Mesendoderm (in vitro differentiated cells): ENCODE measurements around the gene BSG.
"Not testable (repeated sequence)": the region's sequence is repeated elsewhere in the genome, so short reads cannot be mapped to it uniquely, and the experiment has no call there.

ENCODE experiments used
- DNase-seq: peaks from one replicate; pipeline ENCODE4 v3.0.0; 2013
- H2AK5ac ChIP-seq: 2 replicates; pipeline ENCODE4 v1.6.1; 2013; ENCODE audit warnings: low read length, inconsistent platforms
- H2BK120ac ChIP-seq: 2 replicates; pipeline ENCODE4 v1.6.1; 2013; ENCODE audit warnings: low read depth, mild to moderate bottlenecking, low read length, moderate library complexity, mixed read lengths
- H2BK15ac ChIP-seq: replicated peaks from 2 replicates; pipeline ENCODE4 v1.6.1; 2013; ENCODE audit warnings: low read depth, mild to moderate bottlenecking, moderate library complexity
- H2BK5ac ChIP-seq: 2 replicates; pipeline ENCODE4 v1.6.1; 2013; ENCODE audit warnings: low read length, inconsistent platforms
- H3K18ac ChIP-seq: 2 replicates; pipeline ENCODE4 v1.6.1; 2013; ENCODE audit warnings: mild to moderate bottlenecking, low read length, mixed read lengths
- H3K23ac ChIP-seq: one replicate; pipeline ENCODE4 v1.6.1; 2013; ENCODE audit warnings: low read length
- H3K27ac ChIP-seq: 2 replicates; pipeline ENCODE4 v1.5.1; 2013; ENCODE audit warnings: low read depth, mild to moderate bottlenecking, inconsistent platforms, low read length, moderate library complexity
- H3K27me3 ChIP-seq: 2 replicates; pipeline ENCODE4 v1.6.1; 2013; ENCODE audit warnings: low read length, control low read depth, mild to moderate bottlenecking, inconsistent platforms; ENCODE audit not compliant: insufficient read depth, poor library complexity
- H3K36me3 ChIP-seq: 2 replicates; pipeline ENCODE4 v1.6.1; 2013; ENCODE audit warnings: low read length, inconsistent platforms; ENCODE audit not compliant: control insufficient read depth, insufficient read depth
- H3K4ac ChIP-seq: one replicate; pipeline ENCODE4 v1.6.1; 2013; ENCODE audit warnings: low read depth, mild to moderate bottlenecking, low read length, moderate library complexity
- H3K4me1 ChIP-seq: 2 replicates; pipeline ENCODE4 v1.6.1; 2013; ENCODE audit warnings: low read depth, low read length, inconsistent platforms; ENCODE audit not compliant: control insufficient read depth
- H3K4me2 ChIP-seq: 2 replicates; pipeline ENCODE4 v1.6.1; 2013; ENCODE audit warnings: low read length
- H3K4me3 ChIP-seq: 2 replicates; pipeline ENCODE4 v1.5.1; 2013; ENCODE audit warnings: mild to moderate bottlenecking, low read length
- H3K56ac ChIP-seq: one replicate; pipeline ENCODE4 v1.6.1; 2013; ENCODE audit warnings: low read length
- H3K79me1 ChIP-seq: 2 replicates; pipeline ENCODE4 v1.6.1; 2013; ENCODE audit warnings: low read length, inconsistent platforms
- H3K79me2 ChIP-seq: 2 replicates; pipeline ENCODE4 v1.6.1; 2013; ENCODE audit warnings: mild to moderate bottlenecking, low read length; ENCODE audit not compliant: control insufficient read depth, insufficient read depth
- H3K9ac ChIP-seq: 2 replicates; pipeline ENCODE4 v1.6.1; 2013; ENCODE audit warnings: low read length, inconsistent platforms
- H4K5ac ChIP-seq: one replicate; pipeline ENCODE4 v1.6.1; 2013; ENCODE audit warnings: low read length
- H4K8ac ChIP-seq: one replicate; pipeline ENCODE4 v1.6.1; 2013; ENCODE audit warnings: low read depth, mild to moderate bottlenecking, control low read depth, low read length, moderate library complexity
- WGBS: extraction: QIAGEN DNeasy Blood & Tissue Kit; methylation state at CpG from one replicate; pipeline ENCODE4 v1.1.7; 2013; ENCODE audit warnings: low lambda C conversion rate, missing lambda C conversion rate; ENCODE audit not compliant: insufficient coverage; ENCODE audit errors: extremely low coverage; 5-methylcytosine and 5-hydroxymethylcytosine counted together

Gene BSG

GRCh38 chr19:620166-620862, 47.9 kb downstream of the BSG start:
- no peak overlapping the region for H2BK120ac ChIP-seq
- H2BK5ac ChIP-seq = no peak overlapping the region
- no peak overlapping the region for H3K4me3 ChIP-seq
- no peak overlapping the region for H3K18ac ChIP-seq
- H4K5ac ChIP-seq = no peak overlapping the region
- no peaks in the 10 kb centered on the region for H3K79me1 ChIP-seq
- no peaks in the 10 kb centered on the region for H3K79me2 ChIP-seq
- no CpG with 5 or more reads among the region's 51 CpGs for WGBS
- no peak overlapping the region for H3K9ac ChIP-seq
- H3K4ac ChIP-seq = no peak overlapping the region
- no peaks in the 10 kb centered on the region for H3K4me1 ChIP-seq
- no peak overlapping the region for H2AK5ac ChIP-seq
- peaks cover 5% of the 10 kb centered on the region for H3K36me3 ChIP-seq
- H3K56ac ChIP-seq = no peak overlapping the region
- DNase-seq = no peak
- H4K8ac ChIP-seq = no peak overlapping the region
- no peaks in the 10 kb centered on the region for H3K27me3 ChIP-seq
- no peak overlapping the region for H2BK15ac ChIP-seq
- no peak overlapping the region for H3K27ac ChIP-seq
- H3K4me2 ChIP-seq = no peak overlapping the region
- no peak overlapping the region for H3K23ac ChIP-seq

DNA sequence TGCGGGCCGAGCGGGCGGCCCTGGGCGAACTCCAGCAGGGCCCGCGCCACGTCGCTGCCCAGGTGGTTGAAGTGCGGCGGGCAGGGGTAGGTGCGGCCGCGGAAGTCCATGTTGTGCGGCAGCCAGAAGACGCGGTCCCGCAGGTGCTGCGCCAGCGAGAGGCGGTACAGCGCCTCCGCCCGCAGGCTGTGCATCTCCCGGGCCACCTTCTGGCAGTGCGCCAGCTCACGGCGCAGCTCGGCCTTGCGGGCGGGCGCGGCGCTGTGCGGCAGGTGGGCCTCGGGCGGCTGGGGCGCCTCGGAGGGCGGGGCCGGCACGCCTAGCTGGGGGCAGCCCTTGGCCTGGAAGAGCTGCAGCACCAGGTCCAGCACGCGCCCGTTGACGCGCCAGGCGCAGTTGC, 48.8 kb downstream of the BSG start:
- H3K4ac ChIP-seq, H3K27ac ChIP-seq, H3K18ac ChIP-seq, H3K79me1 ChIP-seq, H3K23ac ChIP-seq, H3K4me2 ChIP-seq, H3K79me2 ChIP-seq, DNase-seq, H3K27me3 ChIP-seq, H3K9ac ChIP-seq, H2BK5ac ChIP-seq, H2BK15ac ChIP-seq, H2BK120ac ChIP-seq, H3K36me3 ChIP-seq, H3K56ac ChIP-seq, H2AK5ac ChIP-seq, H3K4me3 ChIP-seq, H3K4me1 ChIP-seq, H4K5ac ChIP-seq, H4K8ac ChIP-seq: not testable (repeated sequence)
- WGBS = no CpG with 5 or more reads among the region's 48 CpGs

GRCh38 chr19:621819-622218, 49.4 kb downstream of the BSG start:
- Histone ChIP-seq H3K23ac (no peak overlapping the region), H3K18ac (no peak overlapping the region), H2BK120ac (no peak overlapping the region), H3K27ac (no peak overlapping the region), H3K56ac (no peak overlapping the region), H3K4me3 (no peak overlapping the region), H2BK15ac (no peak overlapping the region), H3K4me2 (no peak overlapping the region), H2AK5ac (no peak overlapping the region), H3K4ac (no peak overlapping the region), H4K5ac (no peak overlapping the region), H3K79me1 (no peaks in the 10 kb centered on the region), H3K9ac (no peak overlapping the region), H3K27me3 (no peaks in the 10 kb centered on the region), H2BK5ac (no peak overlapping the region), H3K36me3 (peaks cover 5% of the 10 kb centered on the region), H3K4me1 (no peaks in the 10 kb centered on the region), H3K79me2 (no peaks in the 10 kb centered on the region), H4K8ac (no peak overlapping the region)
- no peak for DNase-seq
- WGBS = no CpG with 5 or more reads among the region's 24 CpGs

DNA sequence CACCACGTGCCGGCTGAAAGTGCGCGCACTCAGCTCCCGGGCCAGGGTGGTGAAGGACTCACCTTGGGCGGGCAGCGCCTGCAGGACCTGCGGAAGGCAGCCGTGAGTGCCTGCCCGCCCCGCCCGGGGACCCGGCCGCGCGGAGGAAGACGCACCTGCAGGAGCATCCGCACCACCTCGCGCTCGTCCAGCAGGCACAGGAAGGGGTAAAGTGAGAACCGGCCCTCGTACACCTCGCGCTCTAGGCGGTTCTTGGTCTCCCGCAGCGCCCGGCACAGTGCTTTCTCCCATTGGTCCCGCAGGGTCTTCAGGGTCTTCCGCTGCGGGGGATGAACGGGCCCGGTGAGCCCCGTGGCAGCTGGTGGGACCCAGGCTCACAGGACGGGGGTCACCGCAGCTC, 50.3 kb downstream of the BSG start:
- WGBS = no CpG with 5 or more reads among the region's 37 CpGs
- Histone ChIP-seq H3K4ac (no peak overlapping the region), H4K8ac (no peak overlapping the region), H2BK5ac (no peak overlapping the region), H3K4me3 (no peak overlapping the region), H3K36me3 (peaks cover 5% of the 10 kb centered on the region), H4K5ac (no peak overlapping the region), H3K27ac (no peak overlapping the region), H3K79me2 (no peaks in the 10 kb centered on the region), H3K4me1 (no peaks in the 10 kb centered on the region), H3K18ac (no peak overlapping the region), H3K27me3 (no peaks in the 10 kb centered on the region), H2BK120ac (no peak overlapping the region), H3K4me2 (no peak overlapping the region), H3K9ac (no peak overlapping the region), H3K23ac (no peak overlapping the region), H2BK15ac (no peak overlapping the region), H2AK5ac (no peak overlapping the region), H3K79me1 (no peaks in the 10 kb centered on the region), H3K56ac (no peak overlapping the region)
- no peak for DNase-seq

DNA sequence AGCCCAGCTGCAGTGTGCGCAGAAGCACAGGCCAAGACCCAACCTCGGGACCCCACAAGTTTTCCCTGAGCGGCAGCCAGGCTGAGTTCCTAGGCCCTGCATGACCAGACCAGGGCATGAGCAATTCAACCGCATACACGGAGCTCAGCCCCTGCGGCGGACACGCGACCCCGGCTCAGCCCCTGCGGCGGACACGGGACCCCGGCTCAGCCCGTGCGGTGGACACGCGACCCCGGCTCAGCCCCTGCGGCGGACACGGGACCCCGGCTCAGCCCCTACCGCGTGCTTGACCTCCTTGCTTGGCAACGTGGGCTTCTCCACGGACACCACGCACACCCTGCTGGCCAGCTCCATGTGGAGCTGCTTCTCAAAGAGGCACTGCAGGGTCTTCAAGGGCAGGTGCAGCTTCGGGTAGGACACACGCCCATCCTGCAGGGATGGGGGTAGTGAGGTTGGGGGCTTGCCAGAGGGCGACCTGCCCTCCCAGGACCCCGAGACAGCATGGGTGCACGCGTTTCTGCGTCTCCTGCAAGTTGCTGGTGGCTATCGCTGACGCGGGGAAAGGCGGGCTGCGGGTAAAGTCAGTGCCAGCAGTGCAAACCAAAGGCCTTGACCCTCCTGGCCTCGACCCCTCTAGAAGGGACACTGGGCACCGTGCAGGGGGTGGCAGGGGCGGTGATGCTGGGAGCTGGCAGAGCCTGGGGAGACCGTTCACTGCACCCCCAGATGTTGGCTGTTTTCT, 51.0 kb downstream of the BSG start:
- Histone ChIP-seq H3K9ac (no peak overlapping the region), H4K8ac (no peak overlapping the region), H3K4me3 (no peak overlapping the region), H3K23ac (no peak overlapping the region), H3K4ac (no peak overlapping the region), H3K79me2 (no peaks in the 10 kb centered on the region), H3K4me2 (no peak overlapping the region), H2BK120ac (no peak overlapping the region), H3K27ac (no peak overlapping the region), H4K5ac (no peak overlapping the region), H2AK5ac (no peak overlapping the region), H3K36me3 (peaks cover 5% of the 10 kb centered on the region), H3K18ac (no peak overlapping the region), H3K27me3 (no peaks in the 10 kb centered on the region), H3K79me1 (no peaks in the 10 kb centered on the region), H2BK15ac (no peak overlapping the region), H2BK5ac (no peak overlapping the region), H3K4me1 (no peaks in the 10 kb centered on the region), H3K56ac (no peak overlapping the region)
- no CpG with 5 or more reads among the region's 44 CpGs for WGBS
- DNase-seq = no peak
